HEK293T (cell line): ENCODE results near the gene ZNF180.

ENCODE experiments used
- FOXK2 ChIP-seq: fragments of 450-650 bp; IDR thresholded peaks from 2 replicates; pipeline ENCODE4 v1.6.1; 2016; ENCODE audit warnings: mild to moderate bottlenecking
- L3MBTL2 ChIP-seq: fragments of 450-650 bp; conservative IDR thresholded peaks from 2 replicates; pipeline ENCODE4 v1.6.1; 2016; ENCODE audit warnings: mild to moderate bottlenecking
- NFRKB ChIP-seq: fragments of 450-650 bp; IDR thresholded peaks from 2 replicates; pipeline ENCODE4 v1.6.1; 2016; ENCODE audit warnings: mild to moderate bottlenecking, moderate library complexity

- TF ChIP-seq FOXK2 (no peak), NFRKB (no peak), L3MBTL2 (no peak)
Measured at GRCh38 chr19:44515031-44515430, 14.7 kb upstream of the ZNF180 start.
